Measurements from ENCODE around the gene OR10K1.

DNA sequence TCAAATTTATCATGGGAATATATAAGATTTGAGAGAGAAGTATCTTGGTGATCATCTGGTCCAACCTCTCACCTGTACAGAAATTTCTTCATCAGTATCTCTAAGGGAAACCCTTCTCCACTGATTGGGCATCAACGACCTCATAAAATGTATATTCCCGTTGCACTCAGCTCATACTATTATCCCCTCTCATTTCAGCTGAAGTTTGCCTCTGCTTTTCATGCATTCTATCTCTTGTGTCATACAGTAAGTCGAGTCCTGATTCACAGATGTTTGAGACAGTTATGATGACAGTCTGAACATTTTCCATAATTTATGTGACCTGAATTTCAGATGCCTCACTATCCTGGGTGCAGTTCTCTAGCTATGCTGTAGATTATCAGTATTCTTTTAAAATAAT lies 31.4 kb downstream of the OR10K1 start:
- TF ChIP-seq, protein P1, sequence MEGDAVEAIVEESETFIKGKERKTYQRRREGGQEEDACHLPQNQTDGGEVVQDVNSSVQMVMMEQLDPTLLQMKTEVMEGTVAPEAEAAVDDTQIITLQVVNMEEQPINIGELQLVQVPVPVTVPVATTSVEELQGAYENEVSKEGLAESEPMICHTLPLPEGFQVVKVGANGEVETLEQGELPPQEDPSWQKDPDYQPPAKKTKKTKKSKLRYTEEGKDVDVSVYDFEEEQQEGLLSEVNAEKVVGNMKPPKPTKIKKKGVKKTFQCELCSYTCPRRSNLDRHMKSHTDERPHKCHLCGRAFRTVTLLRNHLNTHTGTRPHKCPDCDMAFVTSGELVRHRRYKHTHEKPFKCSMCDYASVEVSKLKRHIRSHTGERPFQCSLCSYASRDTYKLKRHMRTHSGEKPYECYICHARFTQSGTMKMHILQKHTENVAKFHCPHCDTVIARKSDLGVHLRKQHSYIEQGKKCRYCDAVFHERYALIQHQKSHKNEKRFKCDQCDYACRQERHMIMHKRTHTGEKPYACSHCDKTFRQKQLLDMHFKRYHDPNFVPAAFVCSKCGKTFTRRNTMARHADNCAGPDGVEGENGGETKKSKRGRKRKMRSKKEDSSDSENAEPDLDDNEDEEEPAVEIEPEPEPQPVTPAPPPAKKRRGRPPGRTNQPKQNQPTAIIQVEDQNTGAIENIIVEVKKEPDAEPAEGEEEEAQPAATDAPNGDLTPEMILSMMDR (IDR thresholded peaks at IDR 0.05; ENCODE audit: low read depth, low read length, poor library complexity, severe bottlenecking): no peak
- TF ChIP-seq EZH2phosphoT487 (IDR thresholded peaks at IDR 0.05; ENCODE audit: borderline replicate concordance, low read length): no peak

Data from DOHH2 (cell line).